IMR-90 (cell line): ENCODE results near the gene CALD1.

ENCODE experiments used
- BHLHE40 ChIP-seq: fragments of 150-350 bp; IDR thresholded peaks from 2 replicates; pipeline ENCODE4 v1.6.1; 2016; ENCODE audit warnings: mild to moderate bottlenecking, low read depth, low read length
- CEBPB ChIP-seq: IDR thresholded peaks from 2 replicates; pipeline ENCODE4 v1.6.1; 2012; ENCODE audit warnings: low read depth, low read length, improper control_type of control experiment
- CHD1 ChIP-seq: IDR thresholded peaks from 2 replicates; pipeline ENCODE4 v1.6.1; 2012; ENCODE audit warnings: low read depth, low read length, improper control_type of control experiment
- CTCF ChIP-seq: conservative IDR thresholded peaks from 2 replicates; pipeline ENCODE4 v1.5.1; 2012; ENCODE audit warnings: mild to moderate bottlenecking, low read depth, low read length, improper control_type of control experiment
- ELK1 ChIP-seq: fragments of 150-350 bp; IDR thresholded peaks from 2 replicates; pipeline ENCODE4 v1.6.1; 2016; ENCODE audit warnings: low read depth, mild to moderate bottlenecking, low read length, moderate library complexity, borderline replicate concordance
- FOS ChIP-seq: fragments of 150-350 bp; IDR thresholded peaks from 2 replicates; pipeline ENCODE4 v1.6.1; 2016; ENCODE audit warnings: low read depth, low read length
- MAZ ChIP-seq: IDR thresholded peaks from 2 replicates; pipeline ENCODE4 v1.6.1; 2012; ENCODE audit warnings: low read depth, mild to moderate bottlenecking, low read length, improper control_type of control experiment, moderate library complexity, borderline replicate concordance
- MXI1 ChIP-seq: IDR thresholded peaks from 2 replicates; pipeline ENCODE4 v1.6.1; 2012; ENCODE audit warnings: low read depth, mild to moderate bottlenecking, low read length, moderate library complexity, borderline replicate concordance
- POLR2A ChIP-seq: IDR thresholded peaks from 2 replicates; pipeline ENCODE4 v1.6.1; 2012; ENCODE audit warnings: mild to moderate bottlenecking, low read depth, low read length
- RAD21 ChIP-seq: IDR thresholded peaks from 2 replicates; pipeline ENCODE4 v1.6.1; 2012; ENCODE audit warnings: low read length, improper control_type of control experiment
- RCOR1 ChIP-seq: IDR thresholded peaks from 2 replicates; pipeline ENCODE4 v1.6.1; 2012; ENCODE audit warnings: mild to moderate bottlenecking, low read length, improper control_type of control experiment; ENCODE audit not compliant: insufficient replicate concordance
- RFX5 ChIP-seq: IDR thresholded peaks from 2 replicates; pipeline ENCODE4 v1.8.0; 2012; ENCODE audit warnings: low read depth, mild to moderate bottlenecking, low read length, moderate library complexity
- SMC3 ChIP-seq: fragments of 150-350 bp; IDR thresholded peaks from 2 replicates; pipeline ENCODE4 v1.6.1; 2016; ENCODE audit warnings: low read depth, mild to moderate bottlenecking, antibody characterized with exemption, low read length, moderate library complexity
- USF2 ChIP-seq: fragments of 150-350 bp; IDR thresholded peaks from 2 replicates; pipeline ENCODE4 v1.6.1; 2017; ENCODE audit warnings: mild to moderate bottlenecking, antibody characterized with exemption, low read length, low read depth

GRCh38 chr7:134856091-134856490 lies 76.7 kb downstream of the CALD1 start:
- TF ChIP-seq ELK1 (no peak), CTCF (no peak), SMC3 (no peak), FOS (no peak), CHD1 (no peak), POLR2A (no peak), USF2 (no peak), RAD21 (no peak), RFX5 (no peak), RCOR1 (no peak), BHLHE40 (no peak), CEBPB (no peak), MXI1 (no peak), MAZ (no peak)
